Measurements from ENCODE around the gene VAV2.

Gene VAV2

GRCh38 chr9:133733421-133733795 is 258.7 kb downstream of the VAV2 start:
- TF ChIP-seq CTCF (IDR thresholded peaks at IDR 0.05), result no peak
- peaks cover 19% of the 10 kb centered on the region for H3K27me3 ChIP-seq

GRCh38 chr9:133732639-133733408 is 259.3 kb downstream of the VAV2 start:
- no peak overlapping the region for H3K4me3 ChIP-seq (ENCODE audit: low read depth in 1 of 2, low read length in 1 of 2)
- H3K27me3 ChIP-seq, result peaks cover 13% of the 10 kb centered on the region
- H3K36me3 ChIP-seq, result no peaks in the 10 kb centered on the region
- TF ChIP-seq CTCF (IDR thresholded peaks at IDR 0.05), result no peak
- no peak overlapping the region for H3K27ac ChIP-seq
- H3K9me3 ChIP-seq, result no peaks in the 10 kb centered on the region
- H3K4me1 ChIP-seq (ENCODE audit: control insufficient read depth in 1 of 2, insufficient read depth in 1 of 2, low read depth in 1 of 2, low read length in 1 of 2), result no peaks in the 10 kb centered on the region

More at GRCh38 chr9:133733421-133733795, 258.7 kb downstream of the VAV2 start:
- Histone ChIP-seq H3K27ac (no peak overlapping the region), H3K4me3 (ENCODE audit: low read depth in 1 of 2, low read length in 1 of 2) (no peak overlapping the region), H3K9me3 (no peaks in the 10 kb centered on the region), H3K4me1 (ENCODE audit: control insufficient read depth in 1 of 2, insufficient read depth in 1 of 2, low read depth in 1 of 2, low read length in 1 of 2) (no peaks in the 10 kb centered on the region), H3K36me3 (no peaks in the 10 kb centered on the region)

GRCh38 chr9:133731876-133732638 is 260.1 kb downstream of the VAV2 start:
- H3K4me3 ChIP-seq (ENCODE audit: low read depth in 1 of 2, low read length in 1 of 2), result no peak overlapping the region
- H3K9me3 ChIP-seq, result no peaks in the 10 kb centered on the region
- no peaks in the 10 kb centered on the region for H3K36me3 ChIP-seq
- TF ChIP-seq CTCF (IDR thresholded peaks at IDR 0.05), result no peak
- H3K27ac ChIP-seq, result no peak overlapping the region
- H3K27me3 ChIP-seq, result peaks cover 5% of the 10 kb centered on the region
- no peaks in the 10 kb centered on the region for H3K4me1 ChIP-seq (ENCODE audit: control insufficient read depth in 1 of 2, insufficient read depth in 1 of 2, low read depth in 1 of 2, low read length in 1 of 2)

- H3K27ac ChIP-seq, result no peak overlapping the region
- H3K27me3 ChIP-seq, result no peaks in the 10 kb centered on the region
- H3K4me3 ChIP-seq (ENCODE audit: low read depth in 1 of 2, low read length in 1 of 2), result no peak overlapping the region
Observed at GRCh38 chr9:133730994-133731715, 261.0 kb downstream of the VAV2 start.

More at GRCh38 chr9:133730994-133731715, 261.0 kb downstream of the VAV2 start:
- H3K9me3 ChIP-seq, result no peaks in the 10 kb centered on the region
- TF ChIP-seq CTCF (IDR thresholded peaks at IDR 0.05), result no peak
- H3K4me1 ChIP-seq (ENCODE audit: control insufficient read depth in 1 of 2, insufficient read depth in 1 of 2, low read depth in 1 of 2, low read length in 1 of 2), result no peaks in the 10 kb centered on the region
- no peaks in the 10 kb centered on the region for H3K36me3 ChIP-seq
